ENCODE measurements around the gene AGPAT2.

Gene AGPAT2

DNA sequence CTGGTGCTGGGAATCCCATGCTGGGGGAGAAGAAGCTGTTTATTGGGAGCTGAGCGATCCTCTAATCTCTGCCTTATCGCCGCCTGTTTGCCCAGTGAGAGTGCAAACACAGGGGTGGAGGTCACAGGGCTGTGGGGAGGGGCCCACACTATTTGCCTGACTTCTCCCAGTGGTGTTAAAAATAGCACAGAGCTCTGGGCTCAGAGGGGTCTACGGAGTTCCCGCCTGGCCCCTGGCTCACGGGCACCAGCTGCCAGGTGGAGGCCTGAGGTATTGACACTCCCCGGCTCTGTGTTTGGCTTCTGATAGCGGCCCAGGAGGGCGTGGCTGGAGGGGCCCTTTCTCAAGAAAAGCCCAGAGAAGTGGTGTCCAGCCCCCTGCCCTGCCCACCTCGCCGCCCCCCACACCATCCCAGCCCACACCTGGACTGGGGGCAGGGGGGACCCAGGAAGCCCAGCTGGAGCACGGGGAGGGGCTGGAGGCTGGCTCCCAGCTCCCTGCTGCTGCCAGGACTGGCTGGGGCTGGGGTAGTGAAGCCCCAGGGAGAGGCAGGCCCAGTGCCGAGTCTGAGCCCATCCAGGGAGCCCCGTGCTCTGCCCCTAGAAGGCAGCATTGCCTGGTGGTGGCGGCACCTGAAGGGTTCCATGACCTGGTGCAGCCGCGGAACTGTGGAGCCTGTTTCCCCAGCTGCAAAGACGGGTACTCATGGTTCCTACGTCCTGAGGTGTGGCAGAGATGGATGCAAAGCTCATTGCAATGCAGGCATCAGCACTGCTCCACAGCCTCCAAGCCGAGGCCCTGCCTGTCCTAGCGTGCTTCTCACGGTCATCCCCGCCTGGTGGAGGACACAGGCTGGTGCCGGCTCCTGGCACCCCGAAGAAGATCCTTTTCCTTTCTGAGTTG lies 60.3 kb downstream of the AGPAT2 start:
- in situ Hi-C loops (cut with MboI; ENCODE audit: low pct_unique_long_range_greater_than_20kb, low sequenced_read_pairs, unreplicated experiment): loop anchor here (5.0 kb wide), 1 partner anchor 135 kb away; no protein-coding TSS in a partner anchor
- no peak for DNase-seq (ENCODE audit: low spot score)
- TF ChIP-seq, protein P1, sequence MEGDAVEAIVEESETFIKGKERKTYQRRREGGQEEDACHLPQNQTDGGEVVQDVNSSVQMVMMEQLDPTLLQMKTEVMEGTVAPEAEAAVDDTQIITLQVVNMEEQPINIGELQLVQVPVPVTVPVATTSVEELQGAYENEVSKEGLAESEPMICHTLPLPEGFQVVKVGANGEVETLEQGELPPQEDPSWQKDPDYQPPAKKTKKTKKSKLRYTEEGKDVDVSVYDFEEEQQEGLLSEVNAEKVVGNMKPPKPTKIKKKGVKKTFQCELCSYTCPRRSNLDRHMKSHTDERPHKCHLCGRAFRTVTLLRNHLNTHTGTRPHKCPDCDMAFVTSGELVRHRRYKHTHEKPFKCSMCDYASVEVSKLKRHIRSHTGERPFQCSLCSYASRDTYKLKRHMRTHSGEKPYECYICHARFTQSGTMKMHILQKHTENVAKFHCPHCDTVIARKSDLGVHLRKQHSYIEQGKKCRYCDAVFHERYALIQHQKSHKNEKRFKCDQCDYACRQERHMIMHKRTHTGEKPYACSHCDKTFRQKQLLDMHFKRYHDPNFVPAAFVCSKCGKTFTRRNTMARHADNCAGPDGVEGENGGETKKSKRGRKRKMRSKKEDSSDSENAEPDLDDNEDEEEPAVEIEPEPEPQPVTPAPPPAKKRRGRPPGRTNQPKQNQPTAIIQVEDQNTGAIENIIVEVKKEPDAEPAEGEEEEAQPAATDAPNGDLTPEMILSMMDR (IDR thresholded peaks at IDR 0.05; ENCODE audit: extremely low read depth, insufficient read depth, missing control alignments): no peak

DNA sequence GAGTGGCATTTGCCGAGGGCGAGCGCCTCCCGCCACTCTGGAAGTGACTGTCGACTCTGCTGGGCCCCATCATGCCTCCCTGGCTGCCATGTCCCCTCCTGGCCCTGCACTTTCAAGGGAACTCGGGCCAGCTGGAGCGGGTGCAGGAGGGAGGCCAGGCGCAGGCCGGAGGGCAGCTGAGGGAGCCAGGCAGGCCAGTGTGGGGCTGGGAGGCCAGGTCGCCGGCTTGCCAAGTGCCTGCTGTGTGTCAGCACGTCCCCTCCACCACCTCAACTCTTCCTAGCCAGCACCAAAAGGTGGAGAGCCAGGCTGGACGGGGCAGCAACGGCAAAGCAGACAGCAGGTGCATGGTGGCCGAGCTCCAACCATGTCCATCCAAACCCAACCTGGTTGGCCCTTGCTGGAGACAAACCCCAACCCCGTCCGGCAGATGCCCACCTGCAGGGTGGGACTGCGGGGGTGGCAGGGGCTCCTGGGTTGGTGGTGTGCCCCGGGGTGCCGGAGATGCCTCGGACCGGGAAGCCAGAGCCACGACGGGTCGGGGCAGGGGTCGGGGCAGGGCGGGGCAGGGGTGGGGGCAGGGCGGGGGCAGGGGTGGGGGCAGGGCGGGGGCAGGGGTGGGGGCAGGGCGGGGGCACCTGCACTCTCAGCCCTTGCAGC lies 61.1 kb downstream of the AGPAT2 start:
- in situ Hi-C loops (cut with MboI; ENCODE audit: low pct_unique_long_range_greater_than_20kb, low sequenced_read_pairs, unreplicated experiment): loop anchor here (5.0 kb wide), 1 partner anchor 134 kb away; no protein-coding TSS in a partner anchor
- no peak for DNase-seq (ENCODE audit: low spot score)
- TF ChIP-seq, protein P1 (IDR thresholded peaks at IDR 0.05; ENCODE audit: extremely low read depth, insufficient read depth, missing control alignments): no peak

DNA sequence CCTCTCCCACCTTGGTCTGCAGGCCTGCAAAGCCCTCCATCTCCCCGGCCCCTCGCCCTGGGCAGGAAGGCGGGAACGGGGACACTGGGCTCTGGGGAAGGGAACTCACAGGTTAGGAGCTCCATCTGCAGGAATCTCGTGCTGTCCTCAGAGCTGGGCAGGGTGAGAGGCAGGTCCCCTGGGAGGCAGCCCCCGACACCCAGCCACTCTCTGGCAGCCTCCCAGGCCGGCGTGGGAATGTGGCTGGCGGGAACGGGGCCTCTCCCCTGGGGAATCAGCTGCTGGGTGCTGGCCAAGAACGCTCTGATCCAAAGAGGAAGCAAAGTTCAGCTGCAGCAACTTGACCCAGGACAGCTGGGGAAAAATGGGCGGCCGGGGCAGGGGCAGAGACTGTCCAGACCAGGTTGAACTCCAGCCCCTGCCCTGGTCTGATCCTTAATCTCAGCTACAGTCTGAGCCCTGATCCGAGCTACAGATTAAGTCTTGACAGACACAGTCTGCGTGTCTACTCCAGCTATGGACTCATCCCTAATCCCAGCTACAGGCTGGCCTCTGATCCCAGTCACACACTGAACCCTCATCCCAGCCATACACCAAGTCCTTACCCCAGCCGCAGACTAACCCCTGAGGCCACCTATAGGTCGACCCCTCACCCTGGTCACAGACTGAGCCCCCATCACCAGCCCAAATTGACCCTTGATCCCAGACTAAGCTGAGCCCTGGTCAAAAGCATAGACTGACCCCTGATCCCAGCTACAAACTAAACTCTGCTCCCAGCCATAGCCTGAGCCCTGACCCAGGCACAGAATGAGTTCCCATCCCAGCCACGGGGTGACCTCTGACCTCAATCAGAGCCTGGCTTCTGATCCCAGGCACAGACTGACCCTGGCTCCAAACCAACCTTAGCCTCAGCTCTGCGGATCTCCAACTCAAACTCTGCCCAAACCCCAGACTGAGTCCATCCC lies 61.9 kb downstream of the AGPAT2 start:
- DNase-seq (ENCODE audit: low spot score): peak; percentile 79
- TF ChIP-seq, protein P1 (IDR thresholded peaks at IDR 0.05; ENCODE audit: extremely low read depth, insufficient read depth, missing control alignments): peak; percentile 59
- in situ Hi-C loops (cut with MboI; ENCODE audit: low pct_unique_long_range_greater_than_20kb, low sequenced_read_pairs, unreplicated experiment): loop anchor here (5.0 kb wide), 1 partner anchor 133 kb away; no protein-coding TSS in a partner anchor

DNA sequence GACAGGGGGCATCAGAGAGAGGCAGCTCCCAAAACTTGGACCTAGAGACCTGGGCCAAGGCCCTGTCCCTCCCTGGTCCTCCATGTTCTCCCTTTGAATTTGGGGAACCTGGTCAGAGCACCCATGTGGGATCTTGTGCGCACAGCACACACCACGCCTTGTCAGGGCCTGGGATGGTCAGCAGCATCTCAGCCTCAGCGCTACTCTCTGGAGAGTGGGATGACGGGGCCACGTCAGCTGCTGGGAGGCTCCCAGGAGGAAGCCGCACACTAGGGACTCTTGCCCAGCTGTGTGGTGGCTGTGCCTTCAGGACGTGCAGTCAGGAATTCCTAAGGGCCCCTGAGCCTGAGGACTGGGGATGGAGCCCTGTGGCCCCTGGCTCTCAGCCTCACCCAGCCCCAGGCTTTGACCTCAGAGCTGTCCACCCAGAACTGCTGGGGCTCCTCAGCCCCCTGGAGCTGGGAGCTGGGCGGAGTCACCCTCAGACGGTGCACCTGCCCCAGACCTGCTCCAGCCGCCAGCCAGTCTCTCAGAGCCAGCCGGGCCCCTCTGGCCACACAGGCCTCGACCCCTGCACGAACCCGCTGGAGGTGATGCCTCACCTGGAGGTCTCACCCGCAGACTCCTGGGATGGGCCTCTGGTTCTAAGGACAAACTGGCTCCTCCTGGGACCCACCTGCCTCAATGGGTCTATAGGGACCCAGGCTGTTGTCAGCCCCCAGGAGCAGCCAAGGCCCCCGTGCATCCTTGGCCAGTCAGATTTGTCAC lies 62.9 kb downstream of the AGPAT2 start:
- DNase-seq (ENCODE audit: low spot score): no peak
- TF ChIP-seq, protein P1 (IDR thresholded peaks at IDR 0.05; ENCODE audit: extremely low read depth, insufficient read depth, missing control alignments): no peak
- in situ Hi-C loops (cut with MboI; ENCODE audit: low pct_unique_long_range_greater_than_20kb, low sequenced_read_pairs, unreplicated experiment): no loop called here

DNA sequence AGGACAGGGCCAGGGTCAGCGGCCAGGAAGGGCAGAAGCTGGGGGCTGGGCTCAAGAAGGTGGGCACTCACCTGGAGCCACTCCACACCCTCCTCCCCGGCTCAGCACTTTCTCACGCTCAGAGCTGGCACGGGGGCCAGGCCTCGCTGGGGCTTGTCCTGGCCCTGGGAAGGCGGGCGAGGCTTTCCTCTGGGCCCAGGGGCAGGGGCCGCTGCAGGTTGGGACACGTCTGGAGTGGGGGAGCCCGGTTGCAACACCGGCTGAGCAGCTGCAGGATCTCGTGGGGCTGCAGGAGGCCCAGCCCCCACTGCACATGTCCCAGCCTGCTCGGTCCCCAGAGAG lies 63.4 kb downstream of the AGPAT2 start:
- in situ Hi-C loops (cut with MboI; ENCODE audit: low pct_unique_long_range_greater_than_20kb, low sequenced_read_pairs, unreplicated experiment): no loop called here
- DNase-seq (ENCODE audit: low spot score): no peak
- TF ChIP-seq, protein P1 (IDR thresholded peaks at IDR 0.05; ENCODE audit: extremely low read depth, insufficient read depth, missing control alignments): no peak

Measured in GM13977 (cell line).